ENCODE results near the gene ADRA2A. TPM values are rescaled to one million over a fixed set of nuclear protein-coding genes. Genes with fewer than 3 reads are reported as not detected.

ADRA2A gene
- polyA plus RNA-seq, 10 donors = 3.1 to 6.4 (median 4.7) TPM

GRCh38 chr10:111082102-111082975 lies 5.5 kb downstream of the ADRA2A start:
- no peak for DNase-seq

GRCh38 chr10:111083222-111084095 lies 6.6 kb downstream of the ADRA2A start:
- no peak for DNase-seq

- DNase-seq = no peak
Observed at GRCh38 chr10:111084366-111085255, 7.8 kb downstream of the ADRA2A start.

- DNase-seq = no peak
Observed at GRCh38 chr10:111085690-111086353, 9.0 kb downstream of the ADRA2A start.

GRCh38 chr10:111086574-111086973 lies 9.7 kb downstream of the ADRA2A start:
- no peak for DNase-seq

GRCh38 chr10:111087331-111087756 lies 10.5 kb downstream of the ADRA2A start:
- DNase-seq = no peak

- no peak for DNase-seq
Observed at GRCh38 chr10:111087968-111088505, 11.2 kb downstream of the ADRA2A start.

GRCh38 chr10:111089293-111089692 lies 12.5 kb downstream of the ADRA2A start:
- no peak for DNase-seq

GRCh38 chr10:111091833-111092232 lies 15.0 kb downstream of the ADRA2A start:
- DNase-seq = no peak

GRCh38 chr10:111093741-111094380 lies 17.0 kb downstream of the ADRA2A start:
- no peak for DNase-seq

- DNase-seq = no peak
Observed at GRCh38 chr10:111098679-111099437, 22.0 kb downstream of the ADRA2A start.

GRCh38 chr10:111100198-111100597 lies 23.4 kb downstream of the ADRA2A start:
- no peak for DNase-seq

- peak in 1 of 3 donors; percentile 38 for DNase-seq
Observed at GRCh38 chr10:111101796-111102195, 25.0 kb downstream of the ADRA2A start.

- peak in 2 of 3 donors; percentile 9 to 15 for DNase-seq
Observed at GRCh38 chr10:111102359-111102837, 25.6 kb downstream of the ADRA2A start.

- DNase-seq = no peak
Observed at GRCh38 chr10:111103196-111103840, 26.5 kb downstream of the ADRA2A start.

- DNase-seq = no peak
Observed at GRCh38 chr10:111104811-111105210, 28.0 kb downstream of the ADRA2A start.

- DNase-seq = no peak
Observed at GRCh38 chr10:111106081-111106480, 29.3 kb downstream of the ADRA2A start.

GRCh38 chr10:111107023-111107422 lies 30.2 kb downstream of the ADRA2A start:
- no peak for DNase-seq

- no peak for DNase-seq
Observed at GRCh38 chr10:111107846-111108245, 31.0 kb downstream of the ADRA2A start.
